Measurements from ENCODE around the gene CMTM4. TPM values are rescaled to one million over a fixed set of nuclear protein-coding genes. Genes with fewer than 3 reads are reported as not detected.

The CMTM4 gene
- polyA plus RNA-seq, 1 donor from 2014 or later = 27.2 TPM

DNA sequence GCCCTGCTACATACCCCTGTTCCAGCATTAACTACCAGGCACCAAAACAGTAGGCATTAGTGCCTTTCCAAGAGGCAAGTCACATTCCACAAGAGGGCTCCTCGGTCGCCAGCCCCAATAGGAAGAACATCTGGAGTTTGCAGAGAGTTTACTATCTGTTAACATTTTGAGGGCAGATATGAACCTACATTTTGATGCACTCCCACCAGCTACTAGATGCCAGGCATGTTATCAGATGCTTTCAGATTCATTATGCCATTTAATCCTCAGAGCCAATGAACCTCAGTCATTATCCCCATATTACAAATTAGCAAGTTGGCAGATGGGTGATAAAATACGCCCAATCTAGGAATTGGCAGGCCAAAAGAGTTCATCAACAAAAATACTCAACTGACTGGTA, 121.5 kb downstream of the CMTM4 start:
- Histone ChIP-seq H3K79me2 (replicated peaks; ENCODE audit: insufficient read depth, low read length) (no peaks in the 10 kb centered on the region), H3F3A (ENCODE audit: insufficient read depth, low read length, poor library complexity, severe bottlenecking) (no peaks in the 10 kb centered on the region), H2AFZ (ENCODE audit: low read depth, low read length) (no peak overlapping the region), H3K27me3 (ENCODE audit: insufficient read depth, low read depth, low read length) (peaks cover 21% of the 10 kb centered on the region), H3K4me2 (ENCODE audit: low read length) (no peak overlapping the region), H3K9ac (ENCODE audit: low read length) (no peak overlapping the region), H3K9me3 (ENCODE audit: low read length) (no peaks in the 10 kb centered on the region), H3K36me3 (ENCODE audit: insufficient read depth, low read length) (no peaks in the 10 kb centered on the region), H3K9me2 (ENCODE audit: insufficient read depth, low read length) (no peaks in the 10 kb centered on the region), H4K20me1 (ENCODE audit: insufficient read depth) (no peaks in the 10 kb centered on the region), H3K27ac (ENCODE audit: low read length) (no peak overlapping the region), H3K4me3 (ENCODE audit: low read length) (no peak overlapping the region)
- TF ChIP-seq POLR2AphosphoS5 (IDR thresholded peaks at IDR 0.05) (no peak), REST (IDR thresholded peaks at IDR 0.05; ENCODE audit: borderline replicate concordance) (no peak), RAD21 (conservative IDR thresholded peaks at IDR 0.05) (no peak), SMC3 (conservative IDR thresholded peaks at IDR 0.05; ENCODE audit: poor library complexity) (no peak), EZH2 (IDR thresholded peaks at IDR 0.05; ENCODE audit: borderline replicate concordance, insufficient read depth, low read length, poor library complexity, severe bottlenecking) (no peak), EP300 (conservative IDR thresholded peaks at IDR 0.05; ENCODE audit: poor library complexity, severe bottlenecking) (no peak), TAF1 (IDR thresholded peaks at IDR 0.05; ENCODE audit: low read depth) (no peak), MXI1 (conservative IDR thresholded peaks at IDR 0.05; ENCODE audit: poor library complexity, severe bottlenecking) (no peak)
- TF ChIP-seq, protein P1, sequence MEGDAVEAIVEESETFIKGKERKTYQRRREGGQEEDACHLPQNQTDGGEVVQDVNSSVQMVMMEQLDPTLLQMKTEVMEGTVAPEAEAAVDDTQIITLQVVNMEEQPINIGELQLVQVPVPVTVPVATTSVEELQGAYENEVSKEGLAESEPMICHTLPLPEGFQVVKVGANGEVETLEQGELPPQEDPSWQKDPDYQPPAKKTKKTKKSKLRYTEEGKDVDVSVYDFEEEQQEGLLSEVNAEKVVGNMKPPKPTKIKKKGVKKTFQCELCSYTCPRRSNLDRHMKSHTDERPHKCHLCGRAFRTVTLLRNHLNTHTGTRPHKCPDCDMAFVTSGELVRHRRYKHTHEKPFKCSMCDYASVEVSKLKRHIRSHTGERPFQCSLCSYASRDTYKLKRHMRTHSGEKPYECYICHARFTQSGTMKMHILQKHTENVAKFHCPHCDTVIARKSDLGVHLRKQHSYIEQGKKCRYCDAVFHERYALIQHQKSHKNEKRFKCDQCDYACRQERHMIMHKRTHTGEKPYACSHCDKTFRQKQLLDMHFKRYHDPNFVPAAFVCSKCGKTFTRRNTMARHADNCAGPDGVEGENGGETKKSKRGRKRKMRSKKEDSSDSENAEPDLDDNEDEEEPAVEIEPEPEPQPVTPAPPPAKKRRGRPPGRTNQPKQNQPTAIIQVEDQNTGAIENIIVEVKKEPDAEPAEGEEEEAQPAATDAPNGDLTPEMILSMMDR (IDR thresholded peaks at IDR 0.05; ENCODE audit: poor library complexity, severe bottlenecking) = no peak

- H3K36me3 ChIP-seq (ENCODE audit: insufficient read depth, low read length) = no peaks in the 10 kb centered on the region
These were observed 122.0 kb downstream of the CMTM4 start for GRCh38 chr16:66574531-66574930.

More at GRCh38 chr16:66574531-66574930, 122.0 kb downstream of the CMTM4 start:
- no peak overlapping the region for H2AFZ ChIP-seq (ENCODE audit: low read depth, low read length)
- H3K4me2 ChIP-seq (ENCODE audit: low read length) = no peak overlapping the region
- H3K27ac ChIP-seq (ENCODE audit: low read length) = no peak overlapping the region
- H3K9me3 ChIP-seq (ENCODE audit: low read length) = no peaks in the 10 kb centered on the region
- no peaks in the 10 kb centered on the region for H3F3A ChIP-seq (ENCODE audit: insufficient read depth, low read length, poor library complexity, severe bottlenecking)
- TF ChIP-seq REST (IDR thresholded peaks at IDR 0.05; ENCODE audit: borderline replicate concordance) (no peak), TAF1 (IDR thresholded peaks at IDR 0.05; ENCODE audit: low read depth) (no peak), EZH2 (IDR thresholded peaks at IDR 0.05; ENCODE audit: borderline replicate concordance, insufficient read depth, low read length, poor library complexity, severe bottlenecking) (no peak), EP300 (conservative IDR thresholded peaks at IDR 0.05; ENCODE audit: poor library complexity, severe bottlenecking) (no peak), MXI1 (conservative IDR thresholded peaks at IDR 0.05; ENCODE audit: poor library complexity, severe bottlenecking) (no peak), RAD21 (conservative IDR thresholded peaks at IDR 0.05) (no peak)
- TF ChIP-seq, protein P1 (IDR thresholded peaks at IDR 0.05; ENCODE audit: poor library complexity, severe bottlenecking) = no peak
- H3K9me2 ChIP-seq (ENCODE audit: insufficient read depth, low read length) = no peaks in the 10 kb centered on the region
- H4K20me1 ChIP-seq (ENCODE audit: insufficient read depth) = no peaks in the 10 kb centered on the region
- H3K79me2 ChIP-seq (replicated peaks; ENCODE audit: insufficient read depth, low read length) = no peaks in the 10 kb centered on the region
- no peak overlapping the region for H3K4me3 ChIP-seq (ENCODE audit: low read length)
- no peak overlapping the region for H3K9ac ChIP-seq (ENCODE audit: low read length)
- peaks cover 21% of the 10 kb centered on the region for H3K27me3 ChIP-seq (ENCODE audit: insufficient read depth, low read depth, low read length)
